WERI-Rb-1 (cell line): ENCODE measurements around the gene SLC2A2.

Experiments used
- DNase-seq: peaks from one replicate; pipeline ENCODE4 v3.0.0-alpha.2; 2020
- H3K27ac ChIP-seq: fragments of 250-450 bp; sonication (Bioruptor Pico); 2 replicates; pipeline ENCODE4 v1.5.1; 2020; ENCODE audit warnings: mild to moderate bottlenecking, moderate library complexity
- H3K27me3 ChIP-seq: fragments of 250-450 bp; sonication (Bioruptor Pico); 2 replicates; pipeline ENCODE4 v1.5.1; 2021; ENCODE audit warnings: mild to moderate bottlenecking, low read depth, moderate library complexity; ENCODE audit not compliant: insufficient read depth, severe bottlenecking
- H3K36me3 ChIP-seq: fragments of 250-450 bp; sonication (Bioruptor Pico); 2 replicates; pipeline ENCODE4 v1.5.1; 2020; ENCODE audit warnings: mild to moderate bottlenecking, moderate library complexity
- H3K4me3 ChIP-seq: 2 replicates; pipeline ENCODE4 v1.5.1; 2011; ENCODE audit warnings: low read depth, mild to moderate bottlenecking, control low read depth, low read length
- H3K9me3 ChIP-seq: fragments of 250-450 bp; sonication (Bioruptor Pico); 2 replicates; pipeline ENCODE4 v1.5.1; 2021; ENCODE audit warnings: mild to moderate bottlenecking, moderate library complexity; ENCODE audit not compliant: severe bottlenecking
- CTCF ChIP-seq: IDR thresholded peaks from 2 replicates; pipeline ENCODE4 v1.5.1; 2011; ENCODE audit warnings: low read depth, mild to moderate bottlenecking, control low read depth, inconsistent platforms, low read length

Gene SLC2A2

GRCh38 chr3:170966495-170966894 is 60.0 kb downstream of the SLC2A2 start:
- no peaks in the 10 kb centered on the region for H3K36me3 ChIP-seq
- no peak overlapping the region for H3K4me3 ChIP-seq
- H3K9me3 ChIP-seq: no peaks in the 10 kb centered on the region
- no peak for TF ChIP-seq CTCF
- no peak for DNase-seq
- H3K27me3 ChIP-seq: no peaks in the 10 kb centered on the region
- H3K27ac ChIP-seq: no peak overlapping the region

GRCh38 chr3:170962411-170962810 is 64.1 kb downstream of the SLC2A2 start:
- no peak overlapping the region for H3K4me3 ChIP-seq
- no peak for TF ChIP-seq CTCF
- H3K36me3 ChIP-seq: no peaks in the 10 kb centered on the region
- no peak for DNase-seq
- no peaks in the 10 kb centered on the region for H3K27me3 ChIP-seq
- no peaks in the 10 kb centered on the region for H3K9me3 ChIP-seq
- no peak overlapping the region for H3K27ac ChIP-seq

- H3K9me3 ChIP-seq: no peaks in the 10 kb centered on the region
- H3K36me3 ChIP-seq: no peaks in the 10 kb centered on the region
- DNase-seq: no peak
- H3K27ac ChIP-seq: no peak overlapping the region
- peak; percentile 24; the same call in 1 of the 2 replicates for TF ChIP-seq CTCF
- H3K4me3 ChIP-seq: no peak overlapping the region
- H3K27me3 ChIP-seq: no peaks in the 10 kb centered on the region
Observed at GRCh38 chr3:170961616-170962400, 64.7 kb downstream of the SLC2A2 start.

- Histone ChIP-seq H3K36me3 (no peaks in the 10 kb centered on the region), H3K9me3 (no peaks in the 10 kb centered on the region), H3K4me3 (no peak overlapping the region), H3K27me3 (no peaks in the 10 kb centered on the region), H3K27ac (no peak overlapping the region)
- TF ChIP-seq CTCF: no peak
- no peak for DNase-seq
Observed at GRCh38 chr3:170959457-170959856, 67.1 kb downstream of the SLC2A2 start.

GRCh38 chr3:170956647-170957046 is 69.9 kb downstream of the SLC2A2 start:
- no peak for DNase-seq
- Histone ChIP-seq H3K36me3 (no peaks in the 10 kb centered on the region), H3K4me3 (no peak overlapping the region), H3K27me3 (no peaks in the 10 kb centered on the region), H3K9me3 (no peaks in the 10 kb centered on the region), H3K27ac (no peak overlapping the region)
- no peak for TF ChIP-seq CTCF

- H3K4me3 ChIP-seq: peak overlapping the region; percentile 49
- no peaks in the 10 kb centered on the region for H3K36me3 ChIP-seq
- no peaks in the 10 kb centered on the region for H3K9me3 ChIP-seq
- H3K27ac ChIP-seq: peak overlapping the region; percentile 93
- TF ChIP-seq CTCF: no peak
- no peaks in the 10 kb centered on the region for H3K27me3 ChIP-seq
- peak; percentile 22 for DNase-seq
Observed at GRCh38 chr3:170953736-170954135, 72.8 kb downstream of the SLC2A2 start.
